ENCODE results near the gene GABRD. TPM values are rescaled to one million over a fixed set of nuclear protein-coding genes. Genes with fewer than 3 reads are reported as not detected.

The GABRD gene
- total and polyA plus RNA-seq, 2 of the 13 experiments (the other 11 are each of a cell fraction or from before 2014, with no cell fraction given) = not detected

- no peaks in the 10 kb centered on the region for H3K36me3 ChIP-seq (replicated peaks in 1 of 2; ENCODE audit: control insufficient read depth in 1 of 2, insufficient read depth in 2 of 2, low read length in 2 of 2)
- no peak overlapping the region for H3K4me3 ChIP-seq (replicated peaks in 1 of 3; ENCODE audit: insufficient read depth in 1 of 3, low read depth in 2 of 3, low read length in 3 of 3)
- in situ Hi-C loops (cut with HindIII; ENCODE audit: extremely low pct_ligation_motif_present, low pct_unique_long_range_greater_than_20kb) = no loop called here
- 20% methylated on average over 13 of the region's 39 CpGs for WGBS (ENCODE audit: low lambda C conversion rate)
- peaks cover 13% of the 10 kb centered on the region; the same call in 1 of the 2 replicates for H3K4me1 ChIP-seq (ENCODE audit: insufficient read depth, low read length)
- H2AFZ ChIP-seq (ENCODE audit: low read length) = no peak overlapping the region
- H3K27me3 ChIP-seq (ENCODE audit: control insufficient read depth in 1 of 2, insufficient read depth in 2 of 2, low read length in 2 of 2) = peaks cover 22 to 90% of the 10 kb centered on the region in 2 experiments
- H3K9me3 ChIP-seq (ENCODE audit: low read length) = no peaks in the 10 kb centered on the region
- no peak for FAIRE-seq
- H3K9ac ChIP-seq (ENCODE audit: insufficient read depth, low read depth, low read length) = no peak overlapping the region
- H3K4me2 ChIP-seq (ENCODE audit: low read depth, low read length) = no peak overlapping the region
- POLR2A ChIA-PET = no interaction called here
- BruUV-seq (replicated peaks) = no TSS peak
- CTCF ChIA-PET (ENCODE audit: low intra/inter-chr PET ratio, low total read pairs) = no interaction called here
- H3K27ac ChIP-seq (ENCODE audit: extremely low read length, insufficient read depth, low read length) = no peak overlapping the region
- no peaks in the 10 kb centered on the region for H3K79me2 ChIP-seq (ENCODE audit: insufficient read depth, low read length)
- DNase-seq (ENCODE audit: low spot score) = no peak
- 0 out of 2 replicates have a peak, but pooled peaks cover 4% of the 10 kb centered on the region for H4K20me1 ChIP-seq (ENCODE audit: insufficient read depth, low read length)
- intact Hi-C loops (cut with micrococcal nuclease; ENCODE audit: unreplicated experiment) = no loop called here
- ATAC-seq = no peak
- TF ChIP-seq ZFY (CRISPR knock-in tag; IDR thresholded peaks at IDR 0.05) (no peak), TEF (CRISPR knock-in tag; IDR thresholded peaks at IDR 0.05) (no peak), ZIK1 (CRISPR knock-in tag; IDR thresholded peaks at IDR 0.05; ENCODE audit: borderline replicate concordance, low read depth) (no peak), MTERF4 (CRISPR knock-in tag; IDR thresholded peaks at IDR 0.05) (no peak), ZNF207 (IDR thresholded peaks at IDR 0.05; ENCODE audit: borderline replicate concordance) (no peak), FOXP1 (IDR thresholded peaks at IDR 0.05) (no peak), FOXP1 (CRISPR knock-in tag; IDR thresholded peaks at IDR 0.05) (no peak), IKZF5 (CRISPR knock-in tag; IDR thresholded peaks at IDR 0.05) (no peak), CENPT (CRISPR knock-in tag; IDR thresholded peaks at IDR 0.05; ENCODE audit: low read depth) (no peak), ZNF18 (CRISPR knock-in tag; IDR thresholded peaks at IDR 0.05; ENCODE audit: insufficient replicate concordance) (no peak), FOXK2 (IDR thresholded peaks at IDR 0.05) (no peak), IRX3 (CRISPR knock-in tag; IDR thresholded peaks at IDR 0.05; ENCODE audit: borderline replicate concordance, low read depth) (no peak), ZBTB7A (CRISPR knock-in tag; IDR thresholded peaks at IDR 0.05) (no peak), FOXP4 (CRISPR knock-in tag; IDR thresholded peaks at IDR 0.05) (no peak), HES4 (CRISPR knock-in tag; IDR thresholded peaks at IDR 0.05; ENCODE audit: borderline replicate concordance) (no peak), ZNF264 (CRISPR knock-in tag; IDR thresholded peaks at IDR 0.05) (no peak), MTA1 (CRISPR knock-in tag; IDR thresholded peaks at IDR 0.05; ENCODE audit: borderline replicate concordance) (no peak), CREB3 (CRISPR knock-in tag; IDR thresholded peaks at IDR 0.05) (no peak), FOXO1 (CRISPR knock-in tag; IDR thresholded peaks at IDR 0.05) (no peak)
These were observed 6.4 kb downstream of the GABRD start for GRCh38 chr1:2025491-2025981.

Data from HepG2 (cell line).